SK-N-SH (cell line): ENCODE measurements around the gene HABP4.

Source experiments
- CTCF ChIP-seq: fragments of 200-600 bp; sonication (generic); IDR thresholded peaks from 2 replicates; pipeline ENCODE4 v1.6.1; 2017; ENCODE audit warnings: antibody characterized with exemption, mild to moderate bottlenecking, moderate library complexity
- EZH2phosphoT487 ChIP-seq: fragments of 200-600 bp; sonication (generic); IDR thresholded peaks from 2 replicates; pipeline ENCODE4 v1.6.1; 2017; ENCODE audit warnings: low read depth, mixed run types, mild to moderate bottlenecking, antibody characterized with exemption, moderate library complexity, borderline replicate concordance
- POLR2AphosphoS5 ChIP-seq: IDR thresholded peaks from 2 replicates; pipeline ENCODE4 v1.6.1; 2012; ENCODE audit warnings: low read depth, low read length

GRCh38 chr9:96503918-96504317 lies 53.9 kb downstream of the HABP4 start:
- TF ChIP-seq EZH2phosphoT487 = no peak
- TF ChIP-seq CTCF = no peak
- no peak for TF ChIP-seq POLR2AphosphoS5
